Astrocyte (in vitro differentiated cells and primary cell): Measurements from ENCODE around the gene CKAP5.

ENCODE experiments used
- EZH2 ChIP-seq: IDR thresholded peaks from 2 replicates; pipeline ENCODE4 v1.6.1; 2012; ENCODE audit warnings: mild to moderate bottlenecking, low read length, inconsistent platforms; ENCODE audit not compliant: insufficient read depth
- TF ChIP-seq, protein P1 (sequence below): IDR thresholded peaks from 2 replicates; pipeline ENCODE4 v1.5.1; 2011; ENCODE audit warnings: low read depth, mild to moderate bottlenecking, inconsistent platforms, low read length, moderate library complexity; ENCODE audit not compliant: insufficient read depth

DNA sequence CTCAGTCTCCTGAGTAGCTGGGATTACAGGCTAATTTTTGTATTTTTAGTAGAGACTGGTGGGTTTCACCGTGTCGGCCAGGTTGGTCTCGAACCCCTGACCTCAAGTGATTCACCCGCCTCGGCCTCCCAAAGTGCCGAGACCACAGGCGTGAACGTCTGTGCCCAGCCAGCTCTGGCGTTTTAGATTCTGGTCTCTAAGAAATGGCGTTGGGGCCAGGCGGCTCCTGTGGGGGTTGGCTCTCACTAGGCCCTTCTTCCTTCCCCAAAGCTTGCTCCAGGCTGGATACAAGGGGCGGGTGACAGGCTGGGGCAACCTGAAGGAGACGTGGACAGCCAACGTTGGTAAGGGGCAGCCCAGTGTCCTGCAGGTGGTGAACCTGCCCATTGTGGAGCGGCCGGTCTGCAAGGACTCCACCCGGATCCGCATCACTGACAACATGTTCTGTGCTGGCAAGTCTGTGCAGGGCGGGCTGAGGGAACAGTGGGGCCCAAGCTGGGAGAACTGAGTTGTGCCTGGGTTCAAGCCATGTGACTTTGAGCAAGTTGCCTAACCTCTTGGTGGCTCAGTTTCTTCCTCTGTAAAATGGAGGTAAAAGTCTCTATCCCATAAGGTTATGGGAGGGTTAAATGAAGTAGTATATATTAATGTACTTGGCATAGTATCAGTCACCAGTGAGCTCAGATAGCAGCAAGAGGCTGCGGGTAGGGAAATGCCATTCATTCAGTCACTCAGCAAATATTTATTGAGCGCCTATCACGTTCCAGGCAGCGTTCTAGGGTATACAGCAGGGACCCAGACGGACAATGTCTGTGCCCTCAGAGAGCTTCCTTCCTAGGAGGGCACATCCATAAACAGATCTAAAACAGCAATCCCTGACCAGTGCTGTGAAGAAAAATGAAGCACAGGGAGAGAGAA, 116.7 kb downstream of the CKAP5 start:
- TF ChIP-seq, protein P1, sequence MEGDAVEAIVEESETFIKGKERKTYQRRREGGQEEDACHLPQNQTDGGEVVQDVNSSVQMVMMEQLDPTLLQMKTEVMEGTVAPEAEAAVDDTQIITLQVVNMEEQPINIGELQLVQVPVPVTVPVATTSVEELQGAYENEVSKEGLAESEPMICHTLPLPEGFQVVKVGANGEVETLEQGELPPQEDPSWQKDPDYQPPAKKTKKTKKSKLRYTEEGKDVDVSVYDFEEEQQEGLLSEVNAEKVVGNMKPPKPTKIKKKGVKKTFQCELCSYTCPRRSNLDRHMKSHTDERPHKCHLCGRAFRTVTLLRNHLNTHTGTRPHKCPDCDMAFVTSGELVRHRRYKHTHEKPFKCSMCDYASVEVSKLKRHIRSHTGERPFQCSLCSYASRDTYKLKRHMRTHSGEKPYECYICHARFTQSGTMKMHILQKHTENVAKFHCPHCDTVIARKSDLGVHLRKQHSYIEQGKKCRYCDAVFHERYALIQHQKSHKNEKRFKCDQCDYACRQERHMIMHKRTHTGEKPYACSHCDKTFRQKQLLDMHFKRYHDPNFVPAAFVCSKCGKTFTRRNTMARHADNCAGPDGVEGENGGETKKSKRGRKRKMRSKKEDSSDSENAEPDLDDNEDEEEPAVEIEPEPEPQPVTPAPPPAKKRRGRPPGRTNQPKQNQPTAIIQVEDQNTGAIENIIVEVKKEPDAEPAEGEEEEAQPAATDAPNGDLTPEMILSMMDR: no peak
- TF ChIP-seq EZH2: no peak
